Stimulated activated CD8-positive, alpha-beta memory T cell treated with anti-CD3 and anti-CD28 coated beads, Interleukin-4, amount 100 ng/mL, for 24 hours (primary cell): Measurements from ENCODE around the gene LGALS3BP.

Source experiments
- DNase-seq: peaks from one replicate; pipeline ENCODE4 v3.0.0-alpha.2; 2020; ENCODE audit warnings: low read depth

Gene LGALS3BP

DNA sequence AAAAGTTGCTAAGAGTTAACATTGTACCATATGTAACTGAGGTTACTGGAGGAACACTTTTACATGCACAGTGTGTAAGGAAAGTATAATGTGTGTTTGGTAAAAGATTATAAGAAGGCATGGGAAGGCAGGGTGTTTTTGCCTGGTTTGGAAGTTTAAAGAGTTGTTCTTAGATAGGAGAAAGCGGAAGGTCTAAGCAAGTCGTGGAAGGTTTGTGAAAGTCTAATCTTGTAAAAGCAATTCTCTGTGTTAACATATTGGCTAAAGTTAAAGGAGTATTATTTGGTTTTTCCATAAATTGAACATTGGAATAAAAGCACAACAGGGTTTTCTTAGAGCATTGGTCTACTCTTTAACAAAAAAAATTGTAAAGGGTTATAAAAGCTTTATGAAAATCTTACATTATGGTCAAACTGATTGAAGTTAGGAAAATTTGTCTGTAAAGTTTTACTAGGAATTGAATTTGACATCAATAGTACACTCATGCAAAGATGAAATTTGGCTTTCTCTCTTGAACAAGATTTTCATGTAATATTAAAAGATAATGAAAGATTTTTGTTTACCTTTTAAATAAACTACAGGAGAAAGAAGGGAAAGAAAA, 34.5 kb upstream of the LGALS3BP start:
- DNase-seq: no peak

DNA sequence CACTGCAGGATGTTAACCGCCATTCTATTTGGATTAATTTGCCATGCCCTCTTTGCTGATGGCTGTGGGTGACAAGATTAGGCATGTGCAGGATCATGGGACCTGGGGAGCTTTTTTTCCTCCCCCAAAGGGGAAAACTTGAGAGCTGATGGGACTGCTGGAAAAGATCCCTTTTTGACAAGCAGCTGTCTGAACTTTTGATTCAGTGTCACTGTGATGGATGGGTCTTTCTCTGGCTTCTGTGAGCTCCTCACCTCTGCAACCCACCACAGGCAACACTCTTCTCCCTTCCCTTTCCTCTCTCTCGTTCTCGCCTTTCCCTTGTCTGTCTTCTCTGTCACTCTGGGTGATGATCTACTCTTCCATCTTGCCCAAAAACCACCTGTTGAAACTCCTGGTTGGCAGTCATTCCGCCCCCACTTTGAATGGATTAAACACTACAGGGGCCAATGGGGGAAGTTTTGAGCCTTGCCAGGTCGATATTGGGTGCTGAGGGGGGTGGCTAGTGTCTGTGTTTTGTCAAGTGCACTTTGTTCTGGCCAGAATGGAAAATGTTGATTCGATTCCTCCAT, 32.9 kb upstream of the LGALS3BP start:
- no peak for DNase-seq

- no peak for DNase-seq
These were observed 31.9 kb upstream of the LGALS3BP start for GRCh38 chr17:79011451-79012147.

- no peak for DNase-seq
These were observed 30.6 kb upstream of the LGALS3BP start for GRCh38 chr17:79010304-79010646.

DNA sequence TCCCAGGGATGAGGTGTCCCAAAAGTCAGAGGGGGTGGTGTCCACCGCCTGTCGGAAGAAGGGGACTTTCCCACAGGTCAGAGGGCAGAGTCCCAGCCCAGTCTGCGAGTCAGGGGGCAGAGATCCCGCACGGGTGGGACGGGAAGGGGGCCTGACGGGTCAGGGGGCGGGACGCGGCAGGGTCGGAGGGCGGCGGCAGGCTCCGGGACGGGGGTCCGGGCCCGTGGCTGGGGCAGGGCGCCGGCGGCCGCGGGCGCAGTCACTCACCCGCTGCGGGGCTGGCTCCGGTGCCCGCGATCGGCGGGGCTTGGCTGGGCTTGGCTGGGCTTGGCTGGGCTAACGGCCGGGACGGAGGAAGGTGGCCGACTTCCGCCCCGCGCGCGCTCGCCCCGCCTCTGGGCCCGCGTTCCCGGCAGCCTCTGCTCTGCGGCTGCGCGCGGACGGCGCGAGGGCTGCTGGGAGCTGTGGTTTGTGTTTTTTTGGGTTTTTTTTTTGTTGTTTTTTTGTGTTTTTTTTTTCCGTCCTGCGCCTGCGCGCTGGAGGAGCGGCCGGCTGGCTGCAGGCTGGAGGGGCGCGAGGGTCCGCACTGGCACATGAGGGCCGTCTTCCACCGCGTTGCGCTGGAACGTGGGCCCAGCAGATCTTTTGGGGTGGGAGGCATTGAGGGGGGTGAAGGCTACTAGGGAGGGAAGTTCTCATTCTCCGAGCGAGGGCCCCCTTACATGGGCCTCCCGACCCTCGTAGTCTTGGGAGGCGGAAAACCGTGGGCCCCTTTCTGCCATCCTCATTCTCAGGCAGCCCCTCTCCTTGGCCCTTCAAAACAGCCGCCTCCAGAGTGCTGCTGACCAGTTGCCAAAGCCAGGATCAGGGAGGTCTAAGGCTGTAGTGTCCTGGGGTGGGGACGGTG, 29.9 kb upstream of the LGALS3BP start, which contains the start of gene CANT1:
TSS of gene CANT1 (minus strand) at position 368 of the 907 bp plus-strand sequence. CDS start 12,142 bp downstream, outside the sequence.
- DNase-seq: peak; percentile 81

DNA sequence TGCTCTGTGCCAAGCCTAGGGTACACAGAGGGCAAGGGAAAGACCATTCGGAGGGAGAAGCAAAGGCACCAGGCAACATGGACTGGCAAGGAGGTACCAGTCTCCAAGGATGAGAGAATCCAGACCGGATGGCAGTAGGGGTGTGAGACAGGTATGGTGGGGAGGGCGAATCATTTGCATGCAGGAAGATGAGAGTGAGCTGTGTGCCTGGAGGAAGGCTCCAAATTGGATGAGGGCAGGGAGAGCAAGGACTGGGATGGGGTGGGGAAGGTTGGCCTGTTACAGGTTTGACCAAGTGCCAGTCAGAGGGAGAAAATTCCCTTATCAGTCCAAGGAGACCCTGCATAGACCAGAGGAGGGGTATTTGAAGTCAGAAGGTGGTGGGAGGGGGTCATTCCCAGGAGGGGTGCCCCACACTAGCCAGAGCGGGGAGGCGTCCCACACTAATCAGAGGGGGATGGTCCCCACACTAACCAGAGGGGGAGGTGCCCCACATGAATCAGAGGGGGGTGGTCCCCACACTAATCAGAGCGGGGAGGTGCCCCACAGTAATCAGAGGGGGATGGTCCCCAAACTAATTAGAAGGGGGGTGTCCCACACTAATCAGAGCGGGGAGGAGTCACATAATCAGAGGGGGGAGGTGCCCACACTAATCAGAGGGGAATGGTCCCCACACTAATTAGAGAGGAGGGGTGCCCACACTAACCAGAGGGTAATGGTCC, 29.1 kb upstream of the LGALS3BP start:
- DNase-seq: no peak

DNA sequence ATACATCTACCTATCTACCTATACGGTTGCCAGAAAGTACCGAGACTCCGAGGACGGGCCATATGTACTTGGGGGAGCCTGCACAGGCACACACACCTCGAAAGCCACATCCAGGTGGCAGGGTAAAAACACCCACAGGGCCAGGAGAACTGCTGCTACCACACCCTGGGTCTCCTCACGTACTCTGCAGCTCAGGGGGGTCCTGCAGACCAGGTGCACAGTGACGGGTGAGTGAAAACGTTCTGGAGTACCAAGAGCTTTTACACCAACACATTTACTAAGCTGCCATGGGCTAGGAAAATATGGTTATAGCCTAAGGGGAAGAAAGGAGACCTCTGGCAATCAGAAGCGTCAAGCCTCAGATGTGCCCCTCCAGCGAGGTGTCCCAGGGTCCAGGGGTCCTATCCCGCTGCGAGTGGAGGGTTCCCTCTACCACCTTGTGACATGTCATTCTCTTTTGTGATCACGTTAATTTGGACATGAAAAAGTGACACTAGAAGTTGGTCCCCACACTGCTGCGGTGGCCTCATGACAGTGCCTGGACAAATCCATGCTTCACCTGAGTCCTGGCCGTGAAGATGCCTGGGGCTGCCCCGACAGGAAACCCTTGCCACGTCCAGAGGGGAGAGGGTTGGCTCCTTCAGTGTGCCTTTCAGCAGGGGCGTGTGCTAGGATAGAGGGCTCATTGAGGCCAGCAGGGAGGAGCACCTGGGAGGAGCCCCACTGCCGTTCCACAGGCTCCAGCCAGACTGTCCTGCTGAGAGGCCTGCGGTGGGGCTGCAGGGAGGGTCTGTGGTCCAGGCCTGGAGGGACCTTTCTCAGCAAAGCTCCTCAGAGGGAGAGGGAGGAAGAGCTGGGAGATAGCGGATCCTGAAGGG, 28.0 kb upstream of the LGALS3BP start:
- no peak for DNase-seq

- DNase-seq: no peak
These were observed 27.2 kb upstream of the LGALS3BP start for GRCh38 chr17:79006794-79007503.

GRCh38 chr17:79006046-79006445, 26.3 kb upstream of the LGALS3BP start:
- no peak for DNase-seq

DNA sequence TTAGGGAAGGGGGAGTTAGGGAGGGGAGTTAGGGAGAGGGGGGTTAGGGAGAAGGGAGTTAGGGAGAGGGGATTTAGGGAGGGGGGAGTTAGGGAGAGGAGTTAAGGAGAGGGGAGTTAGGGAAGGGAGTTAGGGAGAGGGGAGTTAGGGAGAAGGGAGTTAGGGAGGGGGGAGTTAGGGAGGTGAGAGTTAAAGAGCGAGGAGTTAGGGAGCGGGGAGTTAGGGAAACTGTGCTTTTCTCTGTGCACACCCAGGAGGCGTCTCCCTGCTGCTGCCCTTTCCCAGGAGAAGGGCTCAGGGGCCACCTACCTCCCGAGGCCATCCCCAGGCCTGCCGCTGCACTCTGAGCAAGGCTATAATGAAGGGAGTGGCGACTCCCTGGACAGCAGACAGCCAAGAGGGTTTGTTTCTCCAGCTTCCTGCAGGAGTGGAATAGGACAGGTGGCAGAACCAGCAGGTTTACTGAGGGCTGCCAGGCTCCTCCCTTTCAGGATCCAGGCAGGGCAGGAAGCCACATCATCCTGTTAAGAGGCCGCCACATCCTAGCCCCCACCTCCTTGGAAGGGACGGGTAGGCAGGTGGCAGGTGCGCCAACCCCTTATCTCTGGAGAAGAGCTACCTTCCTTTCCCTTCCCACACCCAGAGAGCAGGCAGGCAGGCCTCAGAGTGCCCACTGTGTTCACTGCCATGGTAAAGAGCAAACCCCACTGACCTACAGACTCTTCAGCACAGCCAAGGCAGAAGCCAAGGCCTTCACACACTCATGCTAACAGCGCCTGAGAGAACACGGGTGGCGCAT, 25.5 kb upstream of the LGALS3BP start:
- DNase-seq: no peak

GRCh38 chr17:79003661-79004411, 24.1 kb upstream of the LGALS3BP start:
- no peak for DNase-seq

DNA sequence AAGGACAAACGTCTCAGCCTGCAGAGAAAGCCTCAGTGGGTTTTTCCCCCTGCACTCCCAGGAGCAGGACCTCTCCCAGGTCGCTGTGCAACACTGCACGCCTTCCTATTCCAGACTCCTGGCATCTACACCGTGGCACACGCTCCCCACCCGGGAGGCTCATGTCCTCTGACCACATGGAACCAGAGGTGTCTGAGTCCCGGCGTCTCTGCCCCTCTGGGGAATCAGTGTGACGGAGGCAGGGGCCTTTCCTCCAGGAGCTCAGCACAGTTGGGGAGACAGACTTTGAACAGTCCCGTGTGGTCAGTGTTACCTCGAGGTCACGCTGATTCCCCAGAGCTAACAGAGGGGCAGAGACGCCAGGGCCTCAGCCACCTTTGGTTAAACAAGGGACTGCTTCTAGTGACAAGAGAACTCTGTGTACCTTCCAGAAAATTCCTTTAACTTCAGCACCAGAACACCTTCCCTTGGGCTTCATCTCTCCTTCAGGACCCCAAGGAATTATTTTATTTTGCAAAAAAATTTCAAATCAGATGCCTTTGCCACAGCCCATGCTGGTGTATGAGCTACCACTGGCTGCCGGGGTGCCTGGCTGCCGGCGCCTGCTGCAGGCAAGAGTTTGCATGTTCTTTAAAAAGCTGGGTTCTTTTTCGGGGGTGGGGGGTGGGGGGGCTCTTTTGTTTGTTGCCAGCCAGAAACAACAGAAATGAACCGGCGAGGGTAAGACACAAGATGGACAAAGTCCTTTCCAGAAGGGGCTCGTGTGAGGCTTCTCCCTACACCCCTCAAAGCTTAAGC, 23.3 kb upstream of the LGALS3BP start:
- no peak for DNase-seq

GRCh38 chr17:79002291-79002690, 22.6 kb upstream of the LGALS3BP start:
- DNase-seq: no peak

DNA sequence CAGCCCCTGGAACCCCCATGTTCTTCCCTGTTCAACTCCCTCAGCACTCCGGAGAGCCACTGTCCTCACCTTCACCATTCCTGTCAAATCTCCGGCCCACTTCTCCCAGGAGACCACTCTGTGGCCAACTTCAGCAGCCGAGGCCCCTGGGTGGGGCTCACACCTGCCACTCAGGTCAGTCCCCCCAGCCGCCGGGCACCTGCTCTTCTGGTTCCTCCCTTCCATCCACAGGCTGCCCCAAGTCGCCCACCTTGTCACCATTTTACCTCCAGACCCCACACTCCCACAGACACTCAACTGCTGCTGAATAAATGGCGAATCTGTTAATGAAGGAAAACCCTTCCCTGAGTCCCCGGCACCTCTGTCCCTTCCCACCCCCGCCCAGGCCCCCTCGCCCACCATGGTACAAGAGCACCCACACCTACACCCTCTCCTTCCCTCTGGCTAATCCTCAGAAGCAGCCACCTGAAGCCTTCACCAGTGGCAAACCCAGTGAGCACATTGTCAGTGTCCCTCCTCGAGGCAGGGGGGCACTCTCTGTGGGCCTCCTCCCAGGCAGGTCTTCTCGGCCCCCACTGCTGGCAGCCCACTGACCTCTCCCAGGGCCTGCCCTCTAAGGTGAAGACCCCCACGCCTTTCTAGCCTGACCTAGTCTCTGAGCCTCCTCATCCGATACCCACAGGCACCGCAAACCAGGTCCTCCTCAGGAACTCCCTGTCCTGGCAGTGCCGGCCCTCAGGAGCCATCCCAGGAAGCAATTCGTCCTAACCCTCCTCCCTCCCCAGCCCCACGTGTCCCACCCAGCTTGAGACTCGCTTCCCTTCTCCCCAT, 21.7 kb upstream of the LGALS3BP start:
- no peak for DNase-seq

DNA sequence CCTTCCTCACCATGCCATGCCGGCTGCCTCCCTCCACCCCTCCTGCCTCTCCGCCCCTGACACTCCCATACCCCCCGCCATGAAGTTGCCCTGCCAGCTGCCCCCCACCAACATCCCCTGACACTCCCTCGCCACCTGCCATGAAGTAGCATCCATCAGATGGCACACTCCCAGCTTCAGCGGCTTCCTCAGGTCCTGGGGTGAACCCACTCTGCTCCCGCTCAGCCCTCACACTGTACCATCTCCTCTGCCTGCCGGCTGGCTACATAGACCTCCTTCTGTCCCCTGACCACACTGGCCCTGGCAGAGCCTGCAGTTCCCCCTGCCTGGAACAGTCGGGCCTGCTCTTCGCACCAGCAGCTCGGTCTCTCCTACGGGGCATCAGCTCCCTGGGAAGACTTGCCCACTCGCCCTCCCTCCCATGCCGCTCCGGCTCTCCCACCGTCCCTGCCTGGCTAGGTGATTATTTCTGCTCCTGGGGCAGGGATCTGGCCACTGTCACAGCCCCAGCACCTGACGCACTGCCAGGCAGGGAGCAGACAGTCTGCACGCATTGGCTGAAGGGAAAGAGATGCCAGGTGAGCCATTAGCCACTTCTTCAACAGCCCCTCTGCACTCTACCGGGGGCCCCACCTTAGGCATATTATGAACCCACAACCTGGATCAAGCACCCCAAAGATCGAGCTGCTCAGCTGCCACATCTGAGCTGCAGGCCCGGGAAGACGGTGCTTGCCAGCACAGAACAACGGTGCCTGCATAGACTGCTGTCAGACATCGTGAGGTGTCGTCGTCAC, 20.9 kb upstream of the LGALS3BP start:
- DNase-seq: no peak

DNA sequence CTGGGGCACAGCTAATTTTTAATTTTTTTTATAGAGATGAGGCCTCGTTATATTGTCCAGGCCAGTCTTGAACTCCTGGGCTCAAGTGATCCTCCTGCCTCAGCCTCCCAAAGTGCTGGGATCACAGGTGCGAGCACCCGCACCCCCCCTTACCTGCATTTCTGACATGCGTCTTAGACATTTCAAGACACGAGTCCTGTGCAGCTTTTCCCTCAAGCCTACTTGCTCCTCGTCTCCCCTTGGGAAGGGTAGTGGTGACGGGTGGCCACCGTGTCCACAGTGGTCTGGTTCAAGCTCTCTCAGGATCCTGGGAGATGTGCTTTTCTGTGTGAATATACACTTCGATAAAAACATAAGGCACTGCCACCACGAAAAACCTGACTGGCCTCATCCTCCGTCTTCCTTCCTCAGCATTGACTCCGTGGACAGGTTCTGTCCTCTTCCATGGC, 20.2 kb upstream of the LGALS3BP start:
- no peak for DNase-seq
